HCT116 (cell line): ENCODE results near the gene MSH3. TPM values are rescaled to one million over a fixed set of nuclear protein-coding genes. Genes with fewer than 3 reads are reported as not detected.

ENCODE experiments used
- ATAC-seq: fragments of 200-7000 bp; cut with Tn5 transposase; 2 replicates; pipeline ENCODE4 v1.9.1; 2020; ENCODE audit warnings: mild to moderate bottlenecking, moderate library complexity
- BruUV-seq: library from RNA; stranded (reverse); fragments of 400-500 nt; replicated peaks from 2 replicates; lab custom pipeline; 2021; lab: Mats Ljungman, UMichigan
- CTCF ChIA-PET: fragments of 300-600 bp; sonication (Branson Sonifier 250); formaldehyde crosslinking; loops from one replicate; lab custom pipeline; 2021; ENCODE audit warnings: antibody characterized with exemption; lab: Charles Lee
- POLR2A ChIA-PET: fragments of 300-600, 350-600 bp; sonication (Branson Sonifier 250); formaldehyde crosslinking; loops from one replicate; lab custom pipeline; 2021; ENCODE audit warnings: antibody characterized with exemption; lab: Charles Lee
- RAD21 ChIA-PET, 2 experiments: fragments of 300-600 bp; sonication (Branson Sonifier 250); formaldehyde crosslinking; loops; one replicate each; lab custom pipeline; 2023; ENCODE audit warnings: low total read pairs in 2 of 2; ENCODE audit not compliant: uncharacterized antibody in 2 of 2, unreplicated experiment in 2 of 2, low non-redundant PET in 1 of 2; lab: Charles Lee
- DNase-seq: peaks from one replicate; pipeline ENCODE4 v3.0.0-alpha.2; 2010; ENCODE audit warnings: low read depth, low spot score
- H2AFZ ChIP-seq: fragments of 200-600 bp; shearing (Covaris generic), sonication (generic); 2 replicates; pipeline ENCODE4 v1.6.1; 2017; ENCODE audit warnings: low read depth, mixed run types, mixed read lengths, antibody characterized with exemption, low read length; ENCODE audit not compliant: poor library complexity, severe bottlenecking
- H3K27ac ChIP-seq: 2 replicates; pipeline ENCODE4 v1.5.1; 2012; ENCODE audit warnings: low read depth, low read length
- H3K27me3 ChIP-seq: fragments of 200-600 bp; sonication (generic); 2 replicates; pipeline ENCODE4 v1.6.1; 2016; ENCODE audit warnings: mixed run types, low read length, mixed read lengths; ENCODE audit not compliant: insufficient read depth
- H3K36me3 ChIP-seq, 2 experiments: fragments of 200-500 bp in 1 of 2; fragments of 200-600 bp in 1 of 2; sonication (Bioruptor generic) in 1 of 2; sonication (generic) in 1 of 2; 2 replicates each; pipeline versions ENCODE4 v1.5.1 to v1.6.1; 2014 to 2016; ENCODE audit warnings: low read length in 2 of 2, inconsistent platforms in 1 of 2, mixed read lengths in 1 of 2, mixed run types in 1 of 2; ENCODE audit not compliant: insufficient read depth in 2 of 2, control insufficient read depth in 1 of 2
- H3K4me1 ChIP-seq, 2 experiments: fragments of 200-600 bp in 1 of 2; sonication (generic) in 1 of 2; 2 replicates each; pipeline versions ENCODE4 v1.5.1 to v1.6.1; 2012 to 2017; ENCODE audit warnings: low read length in 2 of 2, inconsistent platforms in 1 of 2, mild to moderate bottlenecking in 1 of 2, mixed read lengths in 1 of 2, mixed run types in 1 of 2, moderate library complexity in 1 of 2; ENCODE audit not compliant: insufficient read depth in 2 of 2, control insufficient read depth in 1 of 2
- H3K4me2 ChIP-seq: fragments of 200-600 bp; sonication (generic); 2 replicates; pipeline ENCODE4 v1.6.1; 2017; ENCODE audit warnings: mixed run types, low read length, mixed read lengths
- H3K4me3 ChIP-seq, 2 experiments: fragments of 200-600 bp in 1 of 2; sonication (generic) in 1 of 2; replicated peaks in 1 of 2; 2 replicates each; pipeline ENCODE4 v1.5.1; 2011 to 2016; ENCODE audit warnings: low read length in 2 of 2, control low read depth in 1 of 2, low read depth in 1 of 2, mild to moderate bottlenecking in 1 of 2, mixed read lengths in 1 of 2, mixed run types in 1 of 2
- H3K79me2 ChIP-seq: fragments of 200-600 bp; sonication (generic); 2 replicates; pipeline ENCODE4 v1.6.1; 2017; ENCODE audit warnings: mild to moderate bottlenecking, mixed run types, low read length, moderate library complexity, mixed read lengths; ENCODE audit not compliant: insufficient read depth
- H3K9ac ChIP-seq: fragments of 200-600 bp; sonication (generic); 2 replicates; pipeline ENCODE4 v1.6.1; 2016; ENCODE audit warnings: low read length, mixed read lengths
- H3K9me2 ChIP-seq: fragments of 200-600 bp; sonication (generic), shearing (Covaris generic); 2 replicates; pipeline ENCODE4 v1.6.1; 2017; ENCODE audit warnings: mixed run types, mild to moderate bottlenecking, moderate library complexity; ENCODE audit not compliant: insufficient read depth
- H3K9me3 ChIP-seq, 2 experiments: fragments of 200-500 bp in 1 of 2; fragments of 200-600 bp in 1 of 2; sonication (Bioruptor generic) in 1 of 2; sonication (generic) in 1 of 2; 2 replicates each; pipeline ENCODE4 v1.6.1; 2014 to 2017; ENCODE audit warnings: low read length in 2 of 2, mixed read lengths in 2 of 2, inconsistent platforms in 1 of 2, low read depth in 1 of 2, mild to moderate bottlenecking in 1 of 2, mixed run types in 1 of 2, moderate library complexity in 1 of 2; ENCODE audit not compliant: control insufficient read depth in 1 of 2, insufficient read depth in 1 of 2
- H4K20me1 ChIP-seq: fragments of 200-600 bp; sonication (generic), shearing (Covaris generic); 2 replicates; pipeline ENCODE4 v1.6.1; 2017; ENCODE audit warnings: mixed run types, mild to moderate bottlenecking, moderate library complexity; ENCODE audit not compliant: insufficient read depth
- CBX3 ChIP-seq: IDR thresholded peaks from 2 replicates; pipeline ENCODE4 v1.6.1; 2012; ENCODE audit warnings: low read depth
- CEBPB ChIP-seq: IDR thresholded peaks from 2 replicates; pipeline ENCODE4 v1.6.1; 2012; ENCODE audit warnings: low read depth
- CTCF ChIP-seq, 3 experiments: fragments of 200-600 bp in 1 of 3; sonication (generic) in 1 of 3; IDR thresholded peaks in 2 of 3; conservative IDR thresholded peaks in 1 of 3; 2 replicates each; pipeline ENCODE4 v1.5.1; 2012 to 2017; ENCODE audit warnings: low read depth in 2 of 3, low read length in 2 of 3, antibody characterized with exemption in 1 of 3, borderline replicate concordance in 1 of 3, control low read depth in 1 of 3, mild to moderate bottlenecking in 1 of 3, mixed read lengths in 1 of 3, mixed run types in 1 of 3, moderate library complexity in 1 of 3; ENCODE audit not compliant: insufficient read depth in 1 of 3
- EGR1 ChIP-seq: IDR thresholded peaks from 2 replicates; pipeline ENCODE4 v1.6.1; 2012; ENCODE audit warnings: low read depth
- EZH2 ChIP-seq: fragments of 200-600 bp; sonication (generic); IDR thresholded peaks from 2 replicates; pipeline ENCODE4 v1.6.1; 2017; ENCODE audit warnings: antibody characterized with exemption, mixed run types
- EZH2phosphoT487 ChIP-seq: fragments of 200-600 bp; IDR thresholded peaks from 2 replicates; pipeline ENCODE4 v1.6.1; 2018; ENCODE audit warnings: antibody characterized with exemption, borderline replicate concordance
- FOSL1 ChIP-seq: IDR thresholded peaks from 2 replicates; pipeline ENCODE4 v1.6.1; 2012; ENCODE audit warnings: low read depth
- JUND ChIP-seq: IDR thresholded peaks from 2 replicates; pipeline ENCODE4 v1.6.1; 2012
- MAX ChIP-seq: IDR thresholded peaks from 2 replicates; pipeline ENCODE4 v1.6.1; 2012
- POLR2A ChIP-seq: IDR thresholded peaks from 2 replicates; pipeline ENCODE4 v1.7.0; 2011; ENCODE audit warnings: borderline replicate concordance; ENCODE audit not compliant: insufficient read depth, insufficient read length; ENCODE audit errors: extremely low read depth
- POLR2AphosphoS5 ChIP-seq: IDR thresholded peaks from 2 replicates; pipeline ENCODE4 v1.6.1; 2011; ENCODE audit warnings: mild to moderate bottlenecking, low read depth, low read length, moderate library complexity
- REST ChIP-seq: IDR thresholded peaks from 2 replicates; pipeline ENCODE4 v1.6.1; 2012; ENCODE audit warnings: low read depth
- SIN3A ChIP-seq: IDR thresholded peaks from 2 replicates; pipeline ENCODE4 v1.6.1; 2012; ENCODE audit warnings: low read depth
- SP1 ChIP-seq: IDR thresholded peaks from 2 replicates; pipeline ENCODE4 v1.6.1; 2012; ENCODE audit warnings: low read depth
- SRF ChIP-seq: IDR thresholded peaks from 2 replicates; pipeline ENCODE4 v1.6.1; 2012; ENCODE audit warnings: low read depth
- ZFX ChIP-seq: fragments of 450-650 bp; IDR thresholded peaks from 2 replicates; pipeline ENCODE4 v1.6.1; 2017
- ZNF274 ChIP-seq: fragments of 200-500 bp; sonication (Bioruptor generic); IDR thresholded peaks from 2 replicates; pipeline ENCODE4 v1.6.1; 2014; ENCODE audit warnings: mild to moderate bottlenecking, low read depth, low read length, inconsistent platforms
- intact Hi-C: fragments of 100-400 bp; cut with micrococcal nuclease; formaldehyde crosslinking; loops from 2 replicates; pipeline ENCODE4 v1.10.0; 2022
- total RNA-seq: library from RNA; stranded (reverse); gene quantifications from one replicate; pipeline ENCODE4 v1.2.1, GENCODE V29; 2021; ENCODE audit not compliant: unreplicated experiment

The MSH3 gene
- total RNA-seq, 1 experiment from 2014 or later: 4.9 TPM

GRCh38 chr5:80618438-80618837 lies 36.0 kb upstream of the MSH3 start (continued):
- no peak for TF ChIP-seq REST
- TF ChIP-seq CEBPB: no peak
- no peak for TF ChIP-seq EGR1
- TF ChIP-seq ZFX: no peak
- no peak for TF ChIP-seq SRF
- no peak for TF ChIP-seq ZNF274
- TF ChIP-seq SP1: no peak
- TF ChIP-seq SIN3A: no peak
- TF ChIP-seq MAX: no peak
- no peak for TF ChIP-seq EZH2phosphoT487
- TF ChIP-seq EZH2: no peak

- Histone ChIP-seq H3K4me3 (no peak overlapping the region), H4K20me1 (no peaks in the 10 kb centered on the region), H3K27ac (no peak overlapping the region), H3K79me2 (no peaks in the 10 kb centered on the region), H3K36me3 (no peaks in the 10 kb centered on the region), H3K9me3 (no peaks in the 10 kb centered on the region), H3K9me2 (no peaks in the 10 kb centered on the region), H3K27me3 (no peaks in the 10 kb centered on the region), H2AFZ (no peak overlapping the region), H3K4me1 (no peaks in the 10 kb centered on the region), H3K4me2 (no peak overlapping the region), H3K9ac (no peak overlapping the region)
- CTCF ChIA-PET: no interaction called here
- TF ChIP-seq SRF: no peak
- TF ChIP-seq CTCF (IDR thresholded peaks at IDR 0.05 in 2 of 3, conservative IDR thresholded peaks at IDR 0.05 in 1 of 3; ENCODE audit: borderline replicate concordance in 1 of 3, insufficient read depth in 1 of 3, low read depth in 2 of 3, low read length in 2 of 3): no peak
- TF ChIP-seq FOSL1: no peak
- TF ChIP-seq CEBPB: no peak
- no peak for TF ChIP-seq CBX3
- no peak for TF ChIP-seq MAX
- TF ChIP-seq ZNF274: no peak
- TF ChIP-seq JUND: no peak
- no peak for TF ChIP-seq POLR2A
- TF ChIP-seq SP1: no peak
- no peak for TF ChIP-seq ZFX
- TF ChIP-seq POLR2AphosphoS5: no peak
- TF ChIP-seq EZH2: no peak
- TF ChIP-seq SIN3A: no peak
- no peak for ATAC-seq
- POLR2A ChIA-PET: no interaction called here
- no peak for DNase-seq
- no TSS peak for BruUV-seq
- intact Hi-C loops: no loop called here
- RAD21 ChIA-PET: no interaction called here
These were observed 35.4 kb upstream of the MSH3 start for GRCh38 chr5:80619086-80619485.
